HepG2 (cell line): ENCODE data around the gene IHH. TPM values are rescaled to one million over a fixed set of nuclear protein-coding genes. Genes with fewer than 3 reads are reported as not detected.
A peak's percentile ranks its signal among the peaks of the same experiment; 100 is the strongest.

Source experiments
- AGO1 ChIP-seq: fragments of 200-400 bp; formaldehyde crosslinking; IDR thresholded peaks from 2 replicates; pipeline ENCODE4 v1.6.1; 2017; ENCODE audit warnings: mild to moderate bottlenecking, low read depth, low read length, moderate library complexity; ENCODE audit not compliant: poor library complexity, severe bottlenecking
- ATF7 ChIP-seq, 2 experiments: fragments of 450-650 bp in 1 of 2; sonication (generic) in 1 of 2; formaldehyde crosslinking in 1 of 2; IDR thresholded peaks; 2 replicates each; pipeline versions ENCODE4 v1.4.0 to v1.6.1; 2016 to 2020; ENCODE audit warnings: antibody characterized with exemption in 1 of 2, mild to moderate bottlenecking in 1 of 2, missing genetic modification reagents in 1 of 2
- CEBPB ChIP-seq: IDR thresholded peaks from 2 replicates; pipeline ENCODE4 v1.6.1; 2011; ENCODE audit warnings: low read depth, low read length, improper control_type of control experiment, borderline replicate concordance
- GATA4 ChIP-seq: sonication (generic); IDR thresholded peaks from 2 replicates; pipeline ENCODE4 v1.6.1; 2016; ENCODE audit warnings: antibody characterized with exemption, low read depth, borderline replicate concordance
- GTF2F1 ChIP-seq: fragments of 150-350 bp; IDR thresholded peaks from 2 replicates; pipeline ENCODE4 v1.6.1; 2014; ENCODE audit warnings: low read length
- SIX4 ChIP-seq: sonication (generic); formaldehyde crosslinking; IDR thresholded peaks from 2 replicates; pipeline ENCODE4 v1.4.0; 2020; ENCODE audit warnings: missing genetic modification reagents
- ZBTB42 ChIP-seq: sonication (generic); formaldehyde crosslinking; IDR thresholded peaks from 2 replicates; pipeline ENCODE4 v1.5.0; 2020; ENCODE audit warnings: mild to moderate bottlenecking, missing genetic modification reagents
- ZFP1 ChIP-seq: IDR thresholded peaks from 2 replicates; pipeline ENCODE4 v1.6.1; 2016
- ZNF121 ChIP-seq: sonication (generic); formaldehyde crosslinking; IDR thresholded peaks from 2 replicates; pipeline ENCODE4 v1.5.0; 2020; ENCODE audit warnings: mild to moderate bottlenecking, missing genetic modification reagents
- ZNF709 ChIP-seq: sonication (generic); formaldehyde crosslinking; IDR thresholded peaks from 2 replicates; pipeline ENCODE4 v1.5.0; 2020; ENCODE audit warnings: mild to moderate bottlenecking, missing genetic modification reagents
- ZNF747 ChIP-seq: sonication (generic); formaldehyde crosslinking; IDR thresholded peaks from 2 replicates; pipeline ENCODE4 v1.8.1; 2023; ENCODE audit warnings: missing genetic modification reagents, mild to moderate bottlenecking, borderline replicate concordance
- ZNF788 ChIP-seq: sonication (generic); formaldehyde crosslinking; IDR thresholded peaks from 2 replicates; pipeline ENCODE4 v1.5.0; 2020; ENCODE audit warnings: mild to moderate bottlenecking, missing genetic modification reagents, borderline replicate concordance
- polyA plus RNA-seq, 8 experiments: library from polyadenylated mRNA; depleted of rRNA in 3 of 8; stranded (reverse) in 7 of 8; unstranded in 1 of 8; fragments of >200 nt; fragmentation: Illumina TruSeq in 4 of 8; extraction: Trizol in 4 of 8; gene quantifications; 2 replicates each; pipeline versions ENCODE4 v1.2.1 to v1.2.3, GENCODE V29; 2011 to 2016; ENCODE audit warnings: low read depth in 4 of 8, missing spikeins in 1 of 8, mixed read lengths in 1 of 8; ENCODE audit not compliant: insufficient read depth in 1 of 8
- total RNA-seq, 5 experiments: library from RNA; depleted of rRNA; stranded (reverse); fragments of >200 nt; fragmentation: Illumina TruSeq; extraction: Trizol; gene quantifications; 2 replicates each; pipeline ENCODE4 v1.2.3, GENCODE V29; 2016; ENCODE audit warnings: low read depth in 1 of 5
- TF ChIP-seq, protein P1 (sequence below): IDR thresholded peaks from 2 replicates; pipeline ENCODE4 v1.4.0; 2020; ENCODE audit warnings: mild to moderate bottlenecking, missing genetic modification reagents
- TF ChIP-seq, protein P2 (sequence below): sonication (generic); formaldehyde crosslinking; IDR thresholded peaks from 2 replicates; pipeline ENCODE4 v1.8.0; 2022; ENCODE audit warnings: mild to moderate bottlenecking, missing genetic modification reagents
- TF ChIP-seq, protein P3 (sequence below): sonication (generic); formaldehyde crosslinking; IDR thresholded peaks from 2 replicates; pipeline ENCODE4 v1.4.0; 2020; ENCODE audit warnings: missing genetic modification reagents, borderline replicate concordance
- TF ChIP-seq, protein P4 (sequence below): sonication (generic); formaldehyde crosslinking; IDR thresholded peaks from 2 replicates; pipeline ENCODE4 v1.5.0; 2020; ENCODE audit warnings: mild to moderate bottlenecking, missing genetic modification reagents

The IHH gene
- total and polyA plus RNA-seq, 2 of the 13 experiments (the other 11 are each of a cell fraction or from before 2014, with no cell fraction given), result 0.42 TPM; not detected in 1

DNA sequence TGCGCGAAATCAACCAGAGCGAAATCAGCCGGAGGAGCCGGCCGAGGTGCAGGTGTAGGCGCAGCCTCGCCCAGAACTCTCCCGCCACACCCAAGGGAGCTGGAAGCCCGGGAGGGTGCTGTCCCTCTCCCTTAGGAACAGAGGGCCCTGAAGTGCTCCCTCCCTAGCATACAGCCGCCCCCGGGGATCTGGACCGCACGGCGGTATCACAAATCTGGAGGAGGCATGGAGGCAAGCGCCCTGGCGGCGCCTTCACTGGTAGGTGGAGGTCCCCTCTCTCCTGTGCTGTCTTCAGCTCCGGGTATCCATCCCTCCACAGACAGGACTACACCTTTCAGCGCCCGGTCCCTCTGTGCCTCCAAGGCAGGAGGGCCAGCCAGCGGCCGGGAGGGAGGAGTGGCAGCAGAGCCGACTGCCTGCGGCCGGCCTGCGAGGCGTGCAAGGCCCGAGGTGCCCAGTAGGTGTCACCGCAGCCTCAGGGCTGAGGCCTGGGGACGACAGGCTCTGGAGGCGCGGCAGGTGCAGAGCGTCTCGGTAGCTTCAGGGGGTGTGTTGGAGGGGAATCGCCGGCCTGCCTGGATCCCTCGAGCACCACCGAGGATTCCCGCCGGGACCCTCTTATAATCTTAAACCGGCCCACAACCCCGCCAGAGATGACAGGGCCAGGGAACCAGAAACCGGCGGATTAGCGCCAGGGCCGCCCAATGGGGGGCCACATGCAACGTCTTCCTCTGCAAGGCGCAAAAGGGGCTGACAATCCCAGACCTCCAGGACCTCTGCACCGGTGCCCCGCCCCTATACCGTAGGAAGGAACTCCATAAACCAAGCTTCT, 2.8 kb downstream of the IHH start (continued):
- TF ChIP-seq, protein P1, sequence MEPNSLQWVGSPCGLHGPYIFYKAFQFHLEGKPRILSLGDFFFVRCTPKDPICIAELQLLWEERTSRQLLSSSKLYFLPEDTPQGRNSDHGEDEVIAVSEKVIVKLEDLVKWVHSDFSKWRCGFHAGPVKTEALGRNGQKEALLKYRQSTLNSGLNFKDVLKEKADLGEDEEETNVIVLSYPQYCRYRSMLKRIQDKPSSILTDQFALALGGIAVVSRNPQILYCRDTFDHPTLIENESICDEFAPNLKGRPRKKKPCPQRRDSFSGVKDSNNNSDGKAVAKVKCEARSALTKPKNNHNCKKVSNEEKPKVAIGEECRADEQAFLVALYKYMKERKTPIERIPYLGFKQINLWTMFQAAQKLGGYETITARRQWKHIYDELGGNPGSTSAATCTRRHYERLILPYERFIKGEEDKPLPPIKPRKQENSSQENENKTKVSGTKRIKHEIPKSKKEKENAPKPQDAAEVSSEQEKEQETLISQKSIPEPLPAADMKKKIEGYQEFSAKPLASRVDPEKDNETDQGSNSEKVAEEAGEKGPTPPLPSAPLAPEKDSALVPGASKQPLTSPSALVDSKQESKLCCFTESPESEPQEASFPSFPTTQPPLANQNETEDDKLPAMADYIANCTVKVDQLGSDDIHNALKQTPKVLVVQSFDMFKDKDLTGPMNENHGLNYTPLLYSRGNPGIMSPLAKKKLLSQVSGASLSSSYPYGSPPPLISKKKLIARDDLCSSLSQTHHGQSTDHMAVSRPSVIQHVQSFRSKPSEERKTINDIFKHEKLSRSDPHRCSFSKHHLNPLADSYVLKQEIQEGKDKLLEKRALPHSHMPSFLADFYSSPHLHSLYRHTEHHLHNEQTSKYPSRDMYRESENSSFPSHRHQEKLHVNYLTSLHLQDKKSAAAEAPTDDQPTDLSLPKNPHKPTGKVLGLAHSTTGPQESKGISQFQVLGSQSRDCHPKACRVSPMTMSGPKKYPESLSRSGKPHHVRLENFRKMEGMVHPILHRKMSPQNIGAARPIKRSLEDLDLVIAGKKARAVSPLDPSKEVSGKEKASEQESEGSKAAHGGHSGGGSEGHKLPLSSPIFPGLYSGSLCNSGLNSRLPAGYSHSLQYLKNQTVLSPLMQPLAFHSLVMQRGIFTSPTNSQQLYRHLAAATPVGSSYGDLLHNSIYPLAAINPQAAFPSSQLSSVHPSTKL (CRISPR knock-in tag), result peak; percentile 47; the same call in 1 of the 2 replicates
- TF ChIP-seq AGO1 (peak; percentile 61), ZNF121 (CRISPR knock-in tag) (0 out of 2 replicates have a peak, but pooled peaks have one; percentile 6), ZNF788 (CRISPR knock-in tag) (peak; percentile 78; the same call in 1 of the 2 replicates), ZFP1 (no peak), GATA4 (no peak), SIX4 (CRISPR knock-in tag) (0 out of 2 replicates have a peak, but pooled peaks have one; percentile 57), CEBPB (no peak), ZNF747 (CRISPR knock-in tag) (no peak), GTF2F1 (no peak), ZBTB42 (CRISPR knock-in tag) (no peak; the same call in 1 of the 2 replicates), ATF7 (IDR thresholded peaks at IDR 0.05) (no peak), ATF7 (CRISPR knock-in tag; IDR thresholded peaks at IDR 0.05) (no peak; the same call in 1 of the 2 replicates), ZNF709 (CRISPR knock-in tag) (no peak; the same call in 1 of the 2 replicates)
- TF ChIP-seq, protein P2, sequence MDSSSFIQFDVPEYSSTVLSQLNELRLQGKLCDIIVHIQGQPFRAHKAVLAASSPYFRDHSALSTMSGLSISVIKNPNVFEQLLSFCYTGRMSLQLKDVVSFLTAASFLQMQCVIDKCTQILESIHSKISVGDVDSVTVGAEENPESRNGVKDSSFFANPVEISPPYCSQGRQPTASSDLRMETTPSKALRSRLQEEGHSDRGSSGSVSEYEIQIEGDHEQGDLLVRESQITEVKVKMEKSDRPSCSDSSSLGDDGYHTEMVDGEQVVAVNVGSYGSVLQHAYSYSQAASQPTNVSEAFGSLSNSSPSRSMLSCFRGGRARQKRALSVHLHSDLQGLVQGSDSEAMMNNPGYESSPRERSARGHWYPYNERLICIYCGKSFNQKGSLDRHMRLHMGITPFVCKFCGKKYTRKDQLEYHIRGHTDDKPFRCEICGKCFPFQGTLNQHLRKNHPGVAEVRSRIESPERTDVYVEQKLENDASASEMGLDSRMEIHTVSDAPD (CRISPR knock-in tag), result no peak
- TF ChIP-seq, protein P3, sequence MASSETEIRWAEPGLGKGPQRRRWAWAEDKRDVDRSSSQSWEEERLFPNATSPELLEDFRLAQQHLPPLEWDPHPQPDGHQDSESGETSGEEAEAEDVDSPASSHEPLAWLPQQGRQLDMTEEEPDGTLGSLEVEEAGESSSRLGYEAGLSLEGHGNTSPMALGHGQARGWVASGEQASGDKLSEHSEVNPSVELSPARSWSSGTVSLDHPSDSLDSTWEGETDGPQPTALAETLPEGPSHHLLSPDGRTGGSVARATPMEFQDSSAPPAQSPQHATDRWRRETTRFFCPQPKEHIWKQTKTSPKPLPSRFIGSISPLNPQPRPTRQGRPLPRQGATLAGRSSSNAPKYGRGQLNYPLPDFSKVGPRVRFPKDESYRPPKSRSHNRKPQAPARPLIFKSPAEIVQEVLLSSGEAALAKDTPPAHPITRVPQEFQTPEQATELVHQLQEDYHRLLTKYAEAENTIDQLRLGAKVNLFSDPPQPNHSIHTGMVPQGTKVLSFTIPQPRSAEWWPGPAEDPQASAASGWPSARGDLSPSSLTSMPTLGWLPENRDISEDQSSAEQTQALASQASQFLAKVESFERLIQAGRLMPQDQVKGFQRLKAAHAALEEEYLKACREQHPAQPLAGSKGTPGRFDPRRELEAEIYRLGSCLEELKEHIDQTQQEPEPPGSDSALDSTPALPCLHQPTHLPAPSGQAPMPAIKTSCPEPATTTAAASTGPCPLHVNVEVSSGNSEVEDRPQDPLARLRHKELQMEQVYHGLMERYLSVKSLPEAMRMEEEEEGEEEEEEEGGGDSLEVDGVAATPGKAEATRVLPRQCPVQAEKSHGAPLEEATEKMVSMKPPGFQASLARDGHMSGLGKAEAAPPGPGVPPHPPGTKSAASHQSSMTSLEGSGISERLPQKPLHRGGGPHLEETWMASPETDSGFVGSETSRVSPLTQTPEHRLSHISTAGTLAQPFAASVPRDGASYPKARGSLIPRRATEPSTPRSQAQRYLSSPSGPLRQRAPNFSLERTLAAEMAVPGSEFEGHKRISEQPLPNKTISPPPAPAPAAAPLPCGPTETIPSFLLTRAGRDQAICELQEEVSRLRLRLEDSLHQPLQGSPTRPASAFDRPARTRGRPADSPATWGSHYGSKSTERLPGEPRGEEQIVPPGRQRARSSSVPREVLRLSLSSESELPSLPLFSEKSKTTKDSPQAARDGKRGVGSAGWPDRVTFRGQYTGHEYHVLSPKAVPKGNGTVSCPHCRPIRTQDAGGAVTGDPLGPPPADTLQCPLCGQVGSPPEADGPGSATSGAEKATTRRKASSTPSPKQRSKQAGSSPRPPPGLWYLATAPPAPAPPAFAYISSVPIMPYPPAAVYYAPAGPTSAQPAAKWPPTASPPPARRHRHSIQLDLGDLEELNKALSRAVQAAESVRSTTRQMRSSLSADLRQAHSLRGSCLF (CRISPR knock-in tag), result no peak
- TF ChIP-seq, protein P4, sequence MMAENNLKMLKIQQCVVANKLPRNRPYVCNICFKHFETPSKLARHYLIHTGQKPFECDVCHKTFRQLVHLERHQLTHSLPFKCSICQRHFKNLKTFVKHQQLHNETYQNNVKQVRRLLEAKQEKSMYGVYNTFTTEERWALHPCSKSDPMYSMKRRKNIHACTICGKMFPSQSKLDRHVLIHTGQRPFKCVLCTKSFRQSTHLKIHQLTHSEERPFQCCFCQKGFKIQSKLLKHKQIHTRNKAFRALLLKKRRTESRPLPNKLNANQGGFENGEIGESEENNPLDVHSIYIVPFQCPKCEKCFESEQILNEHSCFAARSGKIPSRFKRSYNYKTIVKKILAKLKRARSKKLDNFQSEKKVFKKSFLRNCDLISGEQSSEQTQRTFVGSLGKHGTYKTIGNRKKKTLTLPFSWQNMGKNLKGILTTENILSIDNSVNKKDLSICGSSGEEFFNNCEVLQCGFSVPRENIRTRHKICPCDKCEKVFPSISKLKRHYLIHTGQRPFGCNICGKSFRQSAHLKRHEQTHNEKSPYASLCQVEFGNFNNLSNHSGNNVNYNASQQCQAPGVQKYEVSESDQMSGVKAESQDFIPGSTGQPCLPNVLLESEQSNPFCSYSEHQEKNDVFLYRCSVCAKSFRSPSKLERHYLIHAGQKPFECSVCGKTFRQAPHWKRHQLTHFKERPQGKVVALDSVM (CRISPR knock-in tag), result no peak
